IMR-90 (cell line): ENCODE measurements around the gene PNKP. TPM values are rescaled to one million over a fixed set of nuclear protein-coding genes. Genes with fewer than 3 reads are reported as not detected.

Source experiments
- ATAC-seq: fragments of 200-7000 bp; cut with Tn5 transposase; 2 replicates; pipeline ENCODE4 v1.9.1; 2020; ENCODE audit warnings: low read depth, mild to moderate bottlenecking, moderate library complexity
- BruUV-seq: library from RNA; stranded (reverse); fragments of 400-500 nt; replicated peaks from 2 replicates; lab custom pipeline; 2021; lab: Mats Ljungman, UMichigan
- CTCF ChIA-PET: fragments of 300-600 bp; formaldehyde crosslinking; extraction: SDS; loops from one replicate; lab custom pipeline; 2021; ENCODE audit warnings: antibody characterized with exemption; lab: Yijun Ruan, JAX
- POLR2A ChIA-PET: fragments of 300-600 bp; sonication (Branson Sonifier 250); formaldehyde crosslinking; loops from one replicate; lab custom pipeline; 2022; ENCODE audit warnings: antibody characterized with exemption; ENCODE audit not compliant: unreplicated experiment; lab: Charles Lee
- DNase-seq: peaks from one replicate; pipeline ENCODE4 v3.0.0; 2013
- H2AFZ ChIP-seq: replicated peaks from 2 replicates; pipeline ENCODE3; 2013; ENCODE audit warnings: low read length, mild to moderate bottlenecking; ENCODE audit not compliant: poor library complexity
- H2AK5ac ChIP-seq: 2 replicates; pipeline ENCODE4 v1.6.1; 2013; ENCODE audit warnings: low read depth, low read length, inconsistent platforms
- H2AK9ac ChIP-seq: replicated peaks from 2 replicates; pipeline ENCODE3; 2013; ENCODE audit warnings: mild to moderate bottlenecking, low read depth, low read length, moderate library complexity; ENCODE audit not compliant: poor library complexity
- H2BK120ac ChIP-seq: 2 replicates; pipeline ENCODE4 v1.6.1; 2013; ENCODE audit warnings: low read depth, low read length, inconsistent platforms
- H2BK15ac ChIP-seq: 3 replicates; pipeline ENCODE4 v1.6.1; 2013; ENCODE audit warnings: low read depth, low read length, inconsistent platforms
- H2BK20ac ChIP-seq: 2 replicates; pipeline ENCODE4 v1.6.1; 2013; ENCODE audit warnings: low read depth, mild to moderate bottlenecking, inconsistent platforms, low read length, moderate library complexity
- H2BK5ac ChIP-seq: 2 replicates; pipeline ENCODE4 v1.6.1; 2013; ENCODE audit warnings: mild to moderate bottlenecking, low read depth, low read length, inconsistent platforms; ENCODE audit not compliant: poor library complexity, severe bottlenecking
- H3K14ac ChIP-seq: replicated peaks from 2 replicates; pipeline ENCODE4 v1.6.1; 2013; ENCODE audit warnings: low read depth, low read length, inconsistent platforms
- H3K18ac ChIP-seq: 2 replicates; pipeline ENCODE4 v1.6.1; 2013; ENCODE audit warnings: low read depth, low read length, control low read depth
- H3K23ac ChIP-seq: 2 replicates; pipeline ENCODE4 v1.6.1; 2013; ENCODE audit warnings: low read depth, low read length, inconsistent platforms
- H3K27ac ChIP-seq: 2 replicates; pipeline ENCODE4 v1.5.1; 2013; ENCODE audit warnings: mild to moderate bottlenecking, control low read depth, low read length; ENCODE audit not compliant: insufficient read depth
- H3K27me3 ChIP-seq: 2 replicates; pipeline ENCODE4 v1.6.1; 2013; ENCODE audit warnings: low read length; ENCODE audit not compliant: control insufficient read depth, insufficient read depth
- H3K36me3 ChIP-seq: 2 replicates; pipeline ENCODE4 v1.6.1; 2013; ENCODE audit warnings: low read length, mixed read lengths; ENCODE audit not compliant: control insufficient read depth, insufficient read depth
- H3K4ac ChIP-seq: 2 replicates; pipeline ENCODE4 v1.6.1; 2013; ENCODE audit warnings: low read depth, low read length, inconsistent platforms
- H3K4me1 ChIP-seq: 2 replicates; pipeline ENCODE4 v1.6.1; 2013; ENCODE audit warnings: low read length, mixed read lengths; ENCODE audit not compliant: control insufficient read depth, insufficient read depth
- H3K4me2 ChIP-seq: 2 replicates; pipeline ENCODE4 v1.6.1; 2013; ENCODE audit warnings: low read depth, mild to moderate bottlenecking, control low read depth, low read length, moderate library complexity
- H3K4me3 ChIP-seq: 2 replicates; pipeline ENCODE4 v1.5.1; 2013; ENCODE audit warnings: low read depth, mild to moderate bottlenecking, control low read depth, low read length, moderate library complexity; ENCODE audit not compliant: insufficient read depth
- H3K56ac ChIP-seq: 2 replicates; pipeline ENCODE4 v1.6.1; 2013; ENCODE audit warnings: low read length, inconsistent platforms; ENCODE audit not compliant: insufficient read depth; ENCODE audit errors: extremely low read depth
- H3K79me1 ChIP-seq, 2 experiments: 2 replicates each; pipeline ENCODE4 v1.6.1; 2013; ENCODE audit warnings: low read length in 2 of 2, inconsistent platforms in 1 of 2, low read depth in 1 of 2
- H3K9ac ChIP-seq: 2 replicates; pipeline ENCODE4 v1.6.1; 2013; ENCODE audit warnings: low read depth, low read length, control low read depth
- H3K9me1 ChIP-seq: 2 replicates; pipeline ENCODE4 v1.6.1; 2013; ENCODE audit warnings: low read length, inconsistent platforms; ENCODE audit not compliant: insufficient read depth
- H3K9me3 ChIP-seq: 2 replicates; pipeline ENCODE4 v1.6.1; 2013; ENCODE audit warnings: low read length; ENCODE audit not compliant: control insufficient read depth, insufficient read depth
- H4K20me1 ChIP-seq: 2 replicates; pipeline ENCODE4 v1.6.1; 2013; ENCODE audit warnings: low read length, inconsistent platforms; ENCODE audit not compliant: insufficient read depth
- H4K5ac ChIP-seq: 2 replicates; pipeline ENCODE4 v1.6.1; 2013; ENCODE audit warnings: mild to moderate bottlenecking, low read depth, low read length, control low read depth
- H4K8ac ChIP-seq, 2 experiments: 2 replicates each; pipeline ENCODE4 v1.6.1; 2013; ENCODE audit warnings: low read depth in 2 of 2, low read length in 2 of 2, control low read depth in 1 of 2, inconsistent platforms in 1 of 2
- H4K91ac ChIP-seq: 2 replicates; pipeline ENCODE4 v1.6.1; 2013; ENCODE audit warnings: low read depth, low read length, inconsistent platforms; ENCODE audit not compliant: insufficient read depth
- BHLHE40 ChIP-seq: fragments of 150-350 bp; IDR thresholded peaks from 2 replicates; pipeline ENCODE4 v1.6.1; 2016; ENCODE audit warnings: mild to moderate bottlenecking, low read depth, low read length
- CEBPB ChIP-seq: IDR thresholded peaks from 2 replicates; pipeline ENCODE4 v1.6.1; 2012; ENCODE audit warnings: low read depth, low read length, improper control_type of control experiment
- CHD1 ChIP-seq: IDR thresholded peaks from 2 replicates; pipeline ENCODE4 v1.6.1; 2012; ENCODE audit warnings: low read depth, low read length, improper control_type of control experiment
- FOS ChIP-seq: fragments of 150-350 bp; IDR thresholded peaks from 2 replicates; pipeline ENCODE4 v1.6.1; 2016; ENCODE audit warnings: low read depth, low read length
- MAFK ChIP-seq: IDR thresholded peaks from 2 replicates; pipeline ENCODE4 v1.6.1; 2012; ENCODE audit warnings: low read depth, low read length, improper control_type of control experiment
- MAZ ChIP-seq: IDR thresholded peaks from 2 replicates; pipeline ENCODE4 v1.6.1; 2012; ENCODE audit warnings: low read depth, mild to moderate bottlenecking, low read length, improper control_type of control experiment, moderate library complexity, borderline replicate concordance
- MXI1 ChIP-seq: IDR thresholded peaks from 2 replicates; pipeline ENCODE4 v1.6.1; 2012; ENCODE audit warnings: low read depth, mild to moderate bottlenecking, low read length, moderate library complexity, borderline replicate concordance
- NFE2L2 ChIP-seq: fragments of 150-350 bp; IDR thresholded peaks from 2 replicates; pipeline ENCODE4 v1.6.1; 2016; ENCODE audit warnings: low read depth, mild to moderate bottlenecking, low read length
- POLR2A ChIP-seq: IDR thresholded peaks from 2 replicates; pipeline ENCODE4 v1.6.1; 2012; ENCODE audit warnings: mild to moderate bottlenecking, low read depth, low read length
- RAD21 ChIP-seq: IDR thresholded peaks from 2 replicates; pipeline ENCODE4 v1.6.1; 2012; ENCODE audit warnings: low read length, improper control_type of control experiment
- RCOR1 ChIP-seq: IDR thresholded peaks from 2 replicates; pipeline ENCODE4 v1.6.1; 2012; ENCODE audit warnings: mild to moderate bottlenecking, low read length, improper control_type of control experiment; ENCODE audit not compliant: insufficient replicate concordance
- RFX5 ChIP-seq: IDR thresholded peaks from 2 replicates; pipeline ENCODE4 v1.8.0; 2012; ENCODE audit warnings: low read depth, mild to moderate bottlenecking, low read length, moderate library complexity
- SMC3 ChIP-seq: fragments of 150-350 bp; IDR thresholded peaks from 2 replicates; pipeline ENCODE4 v1.6.1; 2016; ENCODE audit warnings: low read depth, mild to moderate bottlenecking, antibody characterized with exemption, low read length, moderate library complexity
- WGBS, 2 experiments: methylation state at CpG; one replicate each; pipeline versions ENCODE4 v1.1.5 to v1.1.7; 2013; ENCODE audit warnings: missing lambda C conversion rate in 2 of 2; ENCODE audit not compliant: insufficient read length in 1 of 2; ENCODE audit errors: extremely low coverage in 2 of 2; 5-methylcytosine and 5-hydroxymethylcytosine counted together
- dilution Hi-C: fragments of 300-500 bp; cut with HindIII; formaldehyde crosslinking; loops from one replicate; pipeline ENCODE4 v1.14.3; 2018; ENCODE audit warnings: low sequenced_read_pairs; ENCODE audit not compliant: unreplicated experiment
- in situ Hi-C: fragments of 300-500 bp; cut with MboI; formaldehyde crosslinking; loops from 3 replicates; pipeline ENCODE4 v1.14.3; 2019; ENCODE audit warnings: low sequenced_read_pairs, inconsistent platforms, mixed read lengths
- intact Hi-C: fragments of 100-400 bp; cut with micrococcal nuclease; formaldehyde crosslinking; loops from 2 replicates; pipeline ENCODE4 v1.10.0; 2022
- polyA plus RNA-seq, 3 experiments: library from polyadenylated mRNA; depleted of rRNA; stranded (reverse); fragments of >200 nt; gene quantifications; 2 replicates each; pipeline ENCODE4 v1.2.3, GENCODE V29; 2012; ENCODE audit warnings: low replicate concordance in 1 of 3
- total RNA-seq: library from RNA; depleted of rRNA; stranded (reverse); fragments of >200 nt; gene quantifications from 2 replicates; pipeline ENCODE4 v1.2.3, GENCODE V29; 2012
- TF ChIP-seq, protein P1 (sequence below): fragments of 150-350 bp; IDR thresholded peaks from 2 replicates; pipeline ENCODE4 v1.6.1; 2016; ENCODE audit warnings: low read depth, mild to moderate bottlenecking, low read length, moderate library complexity, borderline replicate concordance
- TF ChIP-seq, protein P2 (sequence below): fragments of 150-350 bp; IDR thresholded peaks from 2 replicates; pipeline ENCODE4 v1.6.1; 2017; ENCODE audit warnings: mild to moderate bottlenecking, antibody characterized with exemption, low read length, low read depth

Gene PNKP
- total and polyA plus RNA-seq, 2 of the 4 experiments (the other 2 are of a cell fraction), result 14.2 to 25.0 TPM

DNA sequence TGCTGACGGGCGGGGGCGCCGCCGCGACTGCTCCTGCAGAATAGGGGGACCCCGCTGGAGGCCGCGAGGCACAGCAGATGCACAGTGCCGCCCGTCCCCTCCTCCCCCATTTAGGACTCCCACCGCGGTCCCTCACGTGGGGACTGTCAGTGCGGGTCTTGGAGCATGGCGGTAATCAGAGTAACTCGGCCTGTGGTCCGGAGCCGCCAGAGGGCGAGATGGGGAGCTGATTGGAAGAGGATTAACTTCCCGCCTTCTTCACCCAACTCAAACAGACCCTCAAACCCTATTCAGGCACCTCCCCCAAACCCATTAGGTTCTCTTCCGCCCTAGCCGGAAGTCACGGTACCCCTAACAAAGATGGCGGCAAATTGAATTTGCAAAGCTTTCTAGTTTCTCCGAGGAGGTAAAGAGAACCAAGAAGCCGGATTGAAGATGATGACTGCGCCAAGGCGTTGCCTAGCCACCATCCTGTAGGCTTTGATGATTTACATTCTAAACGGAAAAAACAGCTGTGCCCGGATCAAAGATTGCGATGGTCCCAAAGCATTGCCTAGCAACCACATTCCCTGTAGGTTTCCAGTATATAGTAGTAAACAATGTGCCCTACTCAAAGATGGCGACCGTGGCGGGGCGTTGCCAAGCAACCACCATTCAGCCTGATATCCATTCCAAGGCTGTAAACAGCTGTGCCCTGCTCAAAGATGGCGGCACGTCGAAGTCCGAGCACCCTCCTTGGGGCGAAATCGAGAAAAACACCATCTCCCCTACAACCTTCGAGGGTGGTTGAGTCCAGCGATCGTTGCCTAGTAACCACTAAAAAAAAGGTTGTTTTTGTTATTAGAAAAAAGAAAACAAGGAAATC lies 54.1 kb downstream of the PNKP start, which contains the start of gene FUZ:
FUZ (minus strand) TSS at position 296 of the 865 bp plus-strand sequence; CDS start at position 110, 186 bp downstream.
- Histone ChIP-seq H2BK5ac (peak within 1 kb of the TSS; percentile 83), H3K4ac (peak within 1 kb of the TSS; percentile 94), H4K8ac (peak within 1 kb of the TSS; percentile 56 to 99), H3K9me3 (no peaks in the 10 kb centered on the region), H3K4me2 (peak within 1 kb of the TSS; percentile 76), H3K23ac (peak within 1 kb of the TSS; percentile 87; the same call in 1 of the 2 replicates), H3K4me3 (peak within 1 kb of the TSS; percentile 64), H3K4me1 (peaks cover 5% of the 10 kb centered on the region), H4K91ac (peak within 1 kb of the TSS; percentile 91), H3K9me1 (peaks cover 17% of the 10 kb centered on the region), H3K18ac (peak within 1 kb of the TSS; percentile 89), H2BK20ac (peak within 1 kb of the TSS; percentile 84; the same call in 1 of the 2 replicates), H3K14ac (peak within 1 kb of the TSS; percentile 99), H2AFZ (peak within 1 kb of the TSS; percentile 98), H3K27ac (peak within 1 kb of the TSS; percentile 79), H4K20me1 (no peaks in the 10 kb centered on the region), H3K79me1 (peaks cover 6 to 23% of the 10 kb centered on the region in 2 experiments; a peak in 2 of 4 replicates), H3K9ac (peak within 1 kb of the TSS; percentile 79), H3K27me3 (no peaks in the 10 kb centered on the region), H3K56ac (peak within 1 kb of the TSS; percentile 86), H3K36me3 (no peaks in the 10 kb centered on the region), H2AK5ac (peak within 1 kb of the TSS; percentile 87), H4K5ac (peak within 1 kb of the TSS; percentile 86), H2BK15ac (peak within 1 kb of the TSS; percentile 91; the same call in 1 of the 3 replicates), H2AK9ac (peak within 1 kb of the TSS; percentile 78), H2BK120ac (peak within 1 kb of the TSS; percentile 93)
- no TSS peak for BruUV-seq
- no CpG with 5 or more reads among the region's 45 CpGs for WGBS, 2 experiments
- ChIA-PET CTCF (interaction anchor here (0.7 kb wide), 1 partner anchor 173 kb away, joined by 3 read pairs; the partner anchor contains the start of gene RRAS), POLR2A (no interaction called here)
- in situ Hi-C loops (no loop called here), intact Hi-C loops (loop anchor here (10.0 kb wide), 1 partner anchor 98 kb away; no protein-coding TSS in a partner anchor), dilution Hi-C loops (no loop called here)
- DNase-seq, result peak; percentile 99
- ATAC-seq, result peak; percentile 59
- TF ChIP-seq RFX5, result no peak
- peak; percentile 96 for TF ChIP-seq BHLHE40
- peak; percentile 86 for TF ChIP-seq MXI1
- TF ChIP-seq RCOR1, result no peak
- TF ChIP-seq FOS, result no peak
- TF ChIP-seq NFE2L2, result no peak
- TF ChIP-seq RAD21, result peak; percentile 38
- TF ChIP-seq MAFK, result no peak
- TF ChIP-seq SMC3, result 0 out of 2 replicates have a peak, but pooled peaks have one; percentile 9
- TF ChIP-seq, protein P1, sequence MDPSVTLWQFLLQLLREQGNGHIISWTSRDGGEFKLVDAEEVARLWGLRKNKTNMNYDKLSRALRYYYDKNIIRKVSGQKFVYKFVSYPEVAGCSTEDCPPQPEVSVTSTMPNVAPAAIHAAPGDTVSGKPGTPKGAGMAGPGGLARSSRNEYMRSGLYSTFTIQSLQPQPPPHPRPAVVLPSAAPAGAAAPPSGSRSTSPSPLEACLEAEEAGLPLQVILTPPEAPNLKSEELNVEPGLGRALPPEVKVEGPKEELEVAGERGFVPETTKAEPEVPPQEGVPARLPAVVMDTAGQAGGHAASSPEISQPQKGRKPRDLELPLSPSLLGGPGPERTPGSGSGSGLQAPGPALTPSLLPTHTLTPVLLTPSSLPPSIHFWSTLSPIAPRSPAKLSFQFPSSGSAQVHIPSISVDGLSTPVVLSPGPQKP, result no peak
- TF ChIP-seq, protein P2, sequence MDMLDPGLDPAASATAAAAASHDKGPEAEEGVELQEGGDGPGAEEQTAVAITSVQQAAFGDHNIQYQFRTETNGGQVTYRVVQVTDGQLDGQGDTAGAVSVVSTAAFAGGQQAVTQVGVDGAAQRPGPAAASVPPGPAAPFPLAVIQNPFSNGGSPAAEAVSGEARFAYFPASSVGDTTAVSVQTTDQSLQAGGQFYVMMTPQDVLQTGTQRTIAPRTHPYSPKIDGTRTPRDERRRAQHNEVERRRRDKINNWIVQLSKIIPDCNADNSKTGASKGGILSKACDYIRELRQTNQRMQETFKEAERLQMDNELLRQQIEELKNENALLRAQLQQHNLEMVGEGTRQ, result peak; percentile 21; the same call in 1 of the 2 replicates
- TF ChIP-seq CEBPB, result 0 out of 2 replicates have a peak, but pooled peaks have one; percentile 20
- TF ChIP-seq CHD1, result peak; percentile 93; the same call in 1 of the 2 replicates
- TF ChIP-seq POLR2A, result no peak; the same call in 1 of the 2 replicates
- peak; percentile 71 for TF ChIP-seq MAZ
